Prostate gland (tissue), 2 donors: ENCODE measurements around the gene ZNF319. TPM values are rescaled to one million over a fixed set of nuclear protein-coding genes. Genes with fewer than 3 reads are reported as not detected.

Experiments used
- DNase-seq: peaks from one replicate; pipeline ENCODE4 v3.0.0-alpha.2; 2019; ENCODE audit warnings: low spot score
- H3K27ac ChIP-seq, 2 donors: fragments of 200-600 bp; sonication (generic); 2 replicates each; pipeline ENCODE4 v1.5.1; 2017 to 2019
- H3K27me3 ChIP-seq: fragments of 200-600 bp; sonication (generic); replicated peaks from 2 replicates; pipeline ENCODE4 v1.5.1; 2019; ENCODE audit not compliant: insufficient read depth
- H3K36me3 ChIP-seq, 2 donors: fragments of 200-600 bp; sonication (generic); 1 replicate in 1 of 2; 2 replicates in 1 of 2; pipeline versions ENCODE4 v1.5.1 to v1.8.1; 2017 to 2019
- H3K4me1 ChIP-seq: fragments of 200-600 bp; sonication (generic); replicated peaks from 2 replicates; pipeline ENCODE4 v1.5.1; 2019
- H3K4me3 ChIP-seq, 2 donors: fragments of 200-600 bp; sonication (generic); 2 replicates each; pipeline ENCODE4 v1.5.1; 2017 to 2019
- H3K9me3 ChIP-seq: fragments of 200-600 bp; sonication (generic); 2 replicates; pipeline ENCODE4 v1.5.1; 2017
- CTCF ChIP-seq, 4 experiments: fragments of 200-600 bp in 2 of 4; fragments of 450-650 bp in 2 of 4; sonication (generic) in 2 of 4; IDR thresholded peaks; 1 replicate in 3 of 4; 2 replicates in 1 of 4; pipeline ENCODE4 v1.5.1; 2016 to 2019; ENCODE audit warnings: antibody characterized with exemption in 4 of 4, mild to moderate bottlenecking in 2 of 4, moderate library complexity in 2 of 4
- POLR2A ChIP-seq: fragments of 450-650 bp; IDR thresholded peaks from one replicate; pipeline ENCODE4 v1.6.1; 2016; ENCODE audit warnings: antibody characterized with exemption, mild to moderate bottlenecking
- POLR2AphosphoS5 ChIP-seq: sonication (generic); formaldehyde crosslinking; IDR thresholded peaks from one replicate; pipeline ENCODE4 v1.6.1; 2017; ENCODE audit warnings: antibody characterized with exemption
- WGBS: methylation state at CpG from one replicate; pipeline ENCODE4 v1.1.5; 2018; 5-methylcytosine and 5-hydroxymethylcytosine counted together
- intact Hi-C: fragments of 100-400 bp; cut with DNase I; formaldehyde crosslinking; loops from one replicate; pipeline ENCODE4 v1.14.2; 2022
- total RNA-seq, 2 donors: library from RNA; depleted of rRNA; stranded (reverse); fragments of >200 nt; gene quantifications; one replicate each; pipeline ENCODE4 v1.1.0, GENCODE V29; 2016

The ZNF319 gene
- total RNA-seq, 2 donors from 2014 or later = 7.6 to 12.9 TPM

GRCh38 chr16:58027916-58028455 lies 27.5 kb upstream of the ZNF319 start:
- 88% methylated on average over 8 of the region's 8 CpGs for WGBS
- H3K27me3 ChIP-seq = no peaks in the 10 kb centered on the region
- no peak overlapping the region for H3K27ac ChIP-seq
- TF ChIP-seq CTCF (IDR thresholded peaks at IDR 0.05) (no peak), POLR2AphosphoS5 (no peak), POLR2A (no peak)
- H3K4me3 ChIP-seq = no peak overlapping the region
- intact Hi-C loops = loop anchor here (10.0 kb wide), 1 partner anchor 467 kb away; no protein-coding TSS in a partner anchor
- H3K9me3 ChIP-seq = no peaks in the 10 kb centered on the region
- no peaks in the 10 kb centered on the region for H3K36me3 ChIP-seq
- no peak for DNase-seq
- H3K4me1 ChIP-seq = peaks cover 13% of the 10 kb centered on the region

GRCh38 chr16:58027161-58027915 lies 26.9 kb upstream of the ZNF319 start:
- peaks cover 20% of the 10 kb centered on the region for H3K4me1 ChIP-seq
- DNase-seq = no peak
- TF ChIP-seq CTCF (IDR thresholded peaks at IDR 0.05) (no peak), POLR2AphosphoS5 (no peak)
- no peaks in the 10 kb centered on the region for H3K27me3 ChIP-seq
- intact Hi-C loops = loop anchor here (10.0 kb wide), 1 partner anchor 467 kb away; no protein-coding TSS in a partner anchor
- no peaks in the 10 kb centered on the region for H3K9me3 ChIP-seq
- peak overlapping the region; percentile 2 to 41 for H3K27ac ChIP-seq
- H3K4me3 ChIP-seq = peak overlapping the region; percentile 61 to 65
- 7% methylated on average over 41 of the region's 43 CpGs for WGBS
- H3K36me3 ChIP-seq = no peaks in the 10 kb centered on the region

- TF ChIP-seq CTCF (IDR thresholded peaks at IDR 0.05) (no peak), POLR2A (no peak), POLR2AphosphoS5 (no peak)
- H3K4me1 ChIP-seq = peaks cover 26% of the 10 kb centered on the region
- no peaks in the 10 kb centered on the region for H3K27me3 ChIP-seq
- H3K4me3 ChIP-seq = peak overlapping the region; percentile 61 to 65
- H3K36me3 ChIP-seq = no peaks in the 10 kb centered on the region
- H3K9me3 ChIP-seq = no peaks in the 10 kb centered on the region
- peak overlapping the region; percentile 41 to 67 for H3K27ac ChIP-seq
- DNase-seq = no peak
- 0% methylated on average over 15 of the region's 38 CpGs for WGBS
- intact Hi-C loops = loop anchor here (10.0 kb wide), 1 partner anchor 468 kb away; no protein-coding TSS in a partner anchor
These were observed 26.3 kb upstream of the ZNF319 start for GRCh38 chr16:58026705-58027160.

GRCh38 chr16:58026139-58026704 lies 25.8 kb upstream of the ZNF319 start:
- peaks cover 30% of the 10 kb centered on the region for H3K4me1 ChIP-seq

More at GRCh38 chr16:58026139-58026704, 25.8 kb upstream of the ZNF319 start:
- 0% methylated on average over 60 of the region's 65 CpGs for whole genome bisulfite sequencing
- no peaks in the 10 kb centered on the region for H3K36me3 ChIP-seq
- H3K27me3 ChIP-seq = no peaks in the 10 kb centered on the region
- TF ChIP-seq POLR2A (no peak), POLR2AphosphoS5 (no peak), CTCF (IDR thresholded peaks at IDR 0.05) (no peak)
- H3K27ac ChIP-seq = peak overlapping the region; percentile 67 to 81
- no peaks in the 10 kb centered on the region for H3K9me3 ChIP-seq
- H3K4me3 ChIP-seq = peak overlapping the region; percentile 61 to 65
- intact Hi-C loops = loop anchor here (10.0 kb wide), 1 partner anchor 469 kb away; no protein-coding TSS in a partner anchor
- DNase-seq = peak; percentile 25
